ENCODE results near the gene ZNF367. TPM values are rescaled to one million over a fixed set of nuclear protein-coding genes. Genes with fewer than 3 reads are reported as not detected.
"Not testable (repeated sequence)": the region's sequence is repeated elsewhere in the genome, so short reads cannot be mapped to it uniquely, and the experiment has no call there.

The ZNF367 gene
- total and polyA plus RNA-seq, 2 donors (not counting 3 experiments of a cell fraction or from before 2014, with no cell fraction given): 1.7 to 10.0 TPM

GRCh38 chr9:96360976-96361375 is 57.2 kb downstream of the ZNF367 start:
- no peaks in the 10 kb centered on the region for H3K4me1 ChIP-seq (ENCODE audit: control insufficient read depth, extremely low read depth, insufficient read depth, low read length)
- H3K9ac ChIP-seq (replicated peaks; ENCODE audit: extremely low read depth, insufficient read depth, low read length): no peak overlapping the region
- H3K36me3 ChIP-seq (ENCODE audit: control insufficient read depth in 2 of 2, extremely low read depth in 1 of 2, insufficient read depth in 2 of 2, low read length in 2 of 2): peaks cover 4 to 8% of the 10 kb centered on the region in 2 experiments
- H3K4me2 ChIP-seq (ENCODE audit: insufficient read depth, low read length): no peak overlapping the region
- dilution Hi-C loops (cut with MboI; ENCODE audit: extremely low pct_ligation_motif_present, low sequenced_read_pairs): no loop called here
- TF ChIP-seq MYC (IDR thresholded peaks at IDR 0.05; ENCODE audit: low read depth, low read length) (no peak), POLR2A (IDR thresholded peaks at IDR 0.05; ENCODE audit: low read depth, low read length) (no peak), POLR2AphosphoS5 (IDR thresholded peaks at IDR 0.05; ENCODE audit: insufficient read depth, low read depth, low read length) (no peak), EZH2 (IDR thresholded peaks at IDR 0.05; ENCODE audit: borderline replicate concordance, low read depth, low read length, severe bottlenecking) (no peak), CTCF (IDR thresholded peaks at IDR 0.05; ENCODE audit: extremely low read depth in 1 of 2, insufficient read depth in 1 of 2, low read depth in 1 of 2, low read length in 2 of 2) (no peak), FOS (IDR thresholded peaks at IDR 0.05; ENCODE audit: borderline replicate concordance, insufficient read depth, low read length) (no peak), JUN (IDR thresholded peaks at IDR 0.05; ENCODE audit: borderline replicate concordance, insufficient read depth, insufficient read length, low read depth) (no peak), MAX (IDR thresholded peaks at IDR 0.05; ENCODE audit: insufficient read depth, insufficient read length) (no peak), GATA2 (IDR thresholded peaks at IDR 0.05; ENCODE audit: insufficient read depth, insufficient read length, low read depth, low read length) (no peak)
- H3K79me2 ChIP-seq (ENCODE audit: control insufficient read depth, insufficient read depth, low read length): no peaks in the 10 kb centered on the region
- intact Hi-C loops (cut with micrococcal nuclease): no loop called here
- H2AFZ ChIP-seq (ENCODE audit: low read depth, low read length): no peak overlapping the region
- DNase-seq (ENCODE audit: low read depth, low spot score) (no peak), FAIRE-seq (no peak)
- CTCF ChIA-PET: no interaction called here
- H4K20me1 ChIP-seq (replicated peaks; ENCODE audit: control insufficient read depth, extremely low read depth, insufficient read depth, low read length): no peaks in the 10 kb centered on the region
- no peaks in the 10 kb centered on the region for H3K9me1 ChIP-seq (replicated peaks; ENCODE audit: control insufficient read depth, extremely low read depth, insufficient read depth, low read length)
- H3K27ac ChIP-seq (ENCODE audit: insufficient read depth, low read depth, low read length): no peak overlapping the region
- no peaks in the 10 kb centered on the region for H3K9me3 ChIP-seq (replicated peaks; ENCODE audit: control insufficient read depth, insufficient read depth, low read length)
- H3K27me3 ChIP-seq (ENCODE audit: control insufficient read depth in 2 of 2, insufficient read depth in 2 of 2, low read length in 2 of 2): no peaks in the 10 kb centered on the region
- no peak overlapping the region for H3K4me3 ChIP-seq (replicated peaks in 1 of 3; ENCODE audit: insufficient read depth in 1 of 3, low read depth in 1 of 3, low read length in 3 of 3)
- POLR2A ChIA-PET: no interaction called here
- BruUV-seq (replicated peaks): no TSS peak

- H4K20me1 ChIP-seq (replicated peaks; ENCODE audit: control insufficient read depth, extremely low read depth, insufficient read depth, low read length); H3K4me1 ChIP-seq (ENCODE audit: control insufficient read depth, extremely low read depth, insufficient read depth, low read length); H2AFZ ChIP-seq (ENCODE audit: low read depth, low read length); FAIRE-seq; H3K27me3 ChIP-seq (ENCODE audit: control insufficient read depth in 2 of 2, insufficient read depth in 2 of 2, low read length in 2 of 2); H3K9ac ChIP-seq (replicated peaks; ENCODE audit: extremely low read depth, insufficient read depth, low read length); H3K9me3 ChIP-seq (replicated peaks; ENCODE audit: control insufficient read depth, insufficient read depth, low read length); POLR2A ChIA-PET; H3K36me3 ChIP-seq (ENCODE audit: control insufficient read depth in 2 of 2, extremely low read depth in 1 of 2, insufficient read depth in 2 of 2, low read length in 2 of 2); H3K27ac ChIP-seq (ENCODE audit: insufficient read depth, low read depth, low read length); H3K4me2 ChIP-seq (ENCODE audit: insufficient read depth, low read length); H3K79me2 ChIP-seq (ENCODE audit: control insufficient read depth, insufficient read depth, low read length); dilution Hi-C loops (cut with MboI; ENCODE audit: extremely low pct_ligation_motif_present, low sequenced_read_pairs); CTCF ChIA-PET; BruUV-seq (replicated peaks); H3K4me3 ChIP-seq (replicated peaks in 1 of 3; ENCODE audit: insufficient read depth in 1 of 3, low read depth in 1 of 3, low read length in 3 of 3); intact Hi-C loops (cut with micrococcal nuclease); H3K9me1 ChIP-seq (replicated peaks; ENCODE audit: control insufficient read depth, extremely low read depth, insufficient read depth, low read length); DNase-seq (ENCODE audit: low read depth, low spot score): not testable (repeated sequence)
These were observed 57.6 kb downstream of the ZNF367 start for GRCh38 chr9:96360523-96360922.

All from endothelial cell of umbilical vein (primary cell).